PC-3 (cell line): Measurements from ENCODE around the gene ANKS1B. TPM values are rescaled to one million over a fixed set of nuclear protein-coding genes. Genes with fewer than 3 reads are reported as not detected.

ENCODE experiments used
- ATAC-seq: fragments of 200-7000 bp; cut with Tn5 transposase; 2 replicates; pipeline ENCODE4 v1.9.1; 2020; ENCODE audit warnings: mild to moderate bottlenecking, moderate library complexity
- BruUV-seq: library from RNA; stranded (reverse); fragments of 400-500 nt; replicated peaks from 2 replicates; lab custom pipeline; 2021; lab: Mats Ljungman, UMichigan
- CTCF ChIA-PET: fragments of 300-600 bp; sonication (Branson Sonifier 250); formaldehyde crosslinking; loops from one replicate; lab custom pipeline; 2022; ENCODE audit warnings: antibody characterized with exemption; lab: Charles Lee
- POLR2A ChIA-PET: fragments of 300-600 bp; sonication (Branson Sonifier 250); formaldehyde crosslinking; loops from one replicate; lab custom pipeline; 2022; ENCODE audit warnings: antibody characterized with exemption; ENCODE audit not compliant: unreplicated experiment; lab: Charles Lee
- DNase-seq: peaks from one replicate; pipeline ENCODE4 v3.0.0-alpha.2; 2015
- H2AFZ ChIP-seq: fragments of 300-600 bp; sonication (generic); 2 replicates; pipeline ENCODE4 v1.6.0; 2016; ENCODE audit warnings: antibody characterized with exemption, low read length
- H3F3A ChIP-seq: fragments of 300-600 bp; sonication (generic); one replicate; pipeline ENCODE4 v1.6.0; 2017; ENCODE audit warnings: antibody characterized with exemption, low read length, control low read depth, mild to moderate bottlenecking; ENCODE audit not compliant: unreplicated experiment
- H3K27ac ChIP-seq: fragments of 300-600 bp; sonication (generic); 2 replicates; pipeline ENCODE4 v1.5.1; 2016; ENCODE audit warnings: mild to moderate bottlenecking, low read length
- H3K27me3 ChIP-seq: fragments of 300-600 bp; sonication (generic); 2 replicates; pipeline ENCODE4 v1.6.1; 2016; ENCODE audit warnings: low read length, mixed read lengths
- H3K36me3 ChIP-seq: fragments of 300-600 bp; sonication (generic); 2 replicates; pipeline ENCODE4 v1.6.1; 2016; ENCODE audit warnings: low read depth, mixed run types, low read length, mixed read lengths
- H3K4me1 ChIP-seq: fragments of 300-600 bp; sonication (generic); 2 replicates; pipeline ENCODE4 v1.5.1; 2016; ENCODE audit warnings: low read length; ENCODE audit not compliant: insufficient read depth
- H3K4me2 ChIP-seq: fragments of 300-600 bp; sonication (generic); 2 replicates; pipeline ENCODE4 v1.6.0; 2016; ENCODE audit warnings: low read length
- H3K4me3 ChIP-seq: fragments of 300-600 bp; sonication (generic); 2 replicates; pipeline ENCODE4 v1.5.1; 2016; ENCODE audit warnings: mild to moderate bottlenecking, low read length, mixed read lengths
- H3K79me2 ChIP-seq: fragments of 300-600 bp; sonication (generic); 2 replicates; pipeline ENCODE4 v1.6.1; 2017; ENCODE audit warnings: low read length, mixed read lengths
- H3K9ac ChIP-seq: fragments of 300-600 bp; sonication (generic); 2 replicates; pipeline ENCODE4 v1.6.0; 2016; ENCODE audit warnings: mild to moderate bottlenecking, low read length
- H3K9me2 ChIP-seq: fragments of 300-600 bp; sonication (generic); replicated peaks from 2 replicates; pipeline ENCODE4 v1.6.1; 2016; ENCODE audit warnings: mixed run types, low read length, mixed read lengths
- H3K9me3 ChIP-seq: fragments of 300-600 bp; sonication (generic); 2 replicates; pipeline ENCODE4 v1.6.1; 2016; ENCODE audit warnings: low read length, mixed read lengths
- H4K20me1 ChIP-seq: fragments of 300-600 bp; sonication (generic); 2 replicates; pipeline ENCODE4 v1.6.1; 2016; ENCODE audit warnings: low read length, mixed read lengths
- CTCF ChIP-seq: fragments of 300-600 bp; sonication (generic); conservative IDR thresholded peaks from 2 replicates; pipeline ENCODE4 v1.5.1; 2017; ENCODE audit warnings: antibody characterized with exemption, low read depth, mild to moderate bottlenecking, low read length
- EZH2 ChIP-seq: fragments of 300-600 bp; sonication (generic); IDR thresholded peaks from one replicate; pipeline ENCODE4 v1.6.1; 2017; ENCODE audit warnings: antibody characterized with exemption, mild to moderate bottlenecking, low read length; ENCODE audit not compliant: unreplicated experiment
- EZH2phosphoT487 ChIP-seq: fragments of 300-600 bp; sonication (generic); IDR thresholded peaks from 2 replicates; pipeline ENCODE4 v1.6.1; 2018; ENCODE audit warnings: mild to moderate bottlenecking, antibody characterized with exemption, low read length, borderline replicate concordance
- intact Hi-C: fragments of 100-400 bp; cut with micrococcal nuclease; formaldehyde crosslinking; loops from 2 replicates; pipeline ENCODE4 v1.9.0; 2023
- total RNA-seq: library from RNA; depleted of rRNA; stranded (reverse); fragments of >200 nt; gene quantifications from 2 replicates; pipeline ENCODE4 v1.2.3, GENCODE V29; 2014

ANKS1B gene
- total RNA-seq, 1 experiment from 2014 or later = 0.07 TPM

GRCh38 chr12:99140017-99140720 is 844.6 kb downstream of the ANKS1B start:
- Histone ChIP-seq H3K9me2 (no peaks in the 10 kb centered on the region), H3K79me2 (no peaks in the 10 kb centered on the region), H2AFZ (no peak overlapping the region), H3F3A (no peaks in the 10 kb centered on the region), H3K9me3 (no peaks in the 10 kb centered on the region), H3K4me3 (no peak overlapping the region), H3K9ac (no peak overlapping the region), H3K4me1 (no peaks in the 10 kb centered on the region), H4K20me1 (no peaks in the 10 kb centered on the region), H3K4me2 (no peak overlapping the region), H3K27me3 (no peaks in the 10 kb centered on the region), H3K36me3 (no peaks in the 10 kb centered on the region), H3K27ac (no peak overlapping the region)
- DNase-seq (no peak), ATAC-seq (no peak)
- ChIA-PET CTCF (no interaction called here), POLR2A (no interaction called here)
- BruUV-seq = no TSS peak
- TF ChIP-seq EZH2phosphoT487 = no peak
- no peak for TF ChIP-seq CTCF
- no peak for TF ChIP-seq EZH2
- intact Hi-C loops = no loop called here

GRCh38 chr12:99138393-99138792 is 846.3 kb downstream of the ANKS1B start:
- Histone ChIP-seq H3K9ac (no peak overlapping the region), H3F3A (no peaks in the 10 kb centered on the region), H3K9me2 (no peaks in the 10 kb centered on the region), H3K79me2 (no peaks in the 10 kb centered on the region), H3K27ac (no peak overlapping the region), H3K4me1 (no peaks in the 10 kb centered on the region), H4K20me1 (no peaks in the 10 kb centered on the region), H3K27me3 (no peaks in the 10 kb centered on the region), H2AFZ (no peak overlapping the region), H3K36me3 (no peaks in the 10 kb centered on the region), H3K4me2 (no peak overlapping the region), H3K9me3 (no peaks in the 10 kb centered on the region), H3K4me3 (no peak overlapping the region)
- ATAC-seq = no peak
- intact Hi-C loops = no loop called here
- no peak for DNase-seq
- TF ChIP-seq CTCF (no peak), EZH2 (no peak), EZH2phosphoT487 (no peak)
- ChIA-PET POLR2A (no interaction called here), CTCF (no interaction called here)
- no TSS peak for BruUV-seq

GRCh38 chr12:99137124-99137855 is 847.4 kb downstream of the ANKS1B start:
- no TSS peak for BruUV-seq
- Histone ChIP-seq H3K27ac (no peak overlapping the region), H3K9me2 (no peaks in the 10 kb centered on the region), H3K79me2 (no peaks in the 10 kb centered on the region), H3F3A (no peaks in the 10 kb centered on the region), H3K27me3 (no peaks in the 10 kb centered on the region), H3K9me3 (no peaks in the 10 kb centered on the region), H3K9ac (no peak overlapping the region), H2AFZ (no peak overlapping the region), H3K4me2 (no peak overlapping the region), H3K36me3 (no peaks in the 10 kb centered on the region), H4K20me1 (no peaks in the 10 kb centered on the region), H3K4me3 (no peak overlapping the region), H3K4me1 (no peaks in the 10 kb centered on the region)
- ATAC-seq (no peak), DNase-seq (no peak)
- intact Hi-C loops = no loop called here
- TF ChIP-seq EZH2phosphoT487 = no peak
- ChIA-PET POLR2A (no interaction called here), CTCF (no interaction called here)
